ENCODE results near the gene RPF1.
A peak's percentile ranks its signal among the peaks of the same experiment; 100 is the strongest.
"Not testable (repeated sequence)": the region's sequence is repeated elsewhere in the genome, so short reads cannot be mapped to it uniquely, and the experiment has no call there.

RPF1 gene, protein sequence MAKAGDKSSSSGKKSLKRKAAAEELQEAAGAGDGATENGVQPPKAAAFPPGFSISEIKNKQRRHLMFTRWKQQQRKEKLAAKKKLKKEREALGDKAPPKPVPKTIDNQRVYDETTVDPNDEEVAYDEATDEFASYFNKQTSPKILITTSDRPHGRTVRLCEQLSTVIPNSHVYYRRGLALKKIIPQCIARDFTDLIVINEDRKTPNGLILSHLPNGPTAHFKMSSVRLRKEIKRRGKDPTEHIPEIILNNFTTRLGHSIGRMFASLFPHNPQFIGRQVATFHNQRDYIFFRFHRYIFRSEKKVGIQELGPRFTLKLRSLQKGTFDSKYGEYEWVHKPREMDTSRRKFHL

DNA sequence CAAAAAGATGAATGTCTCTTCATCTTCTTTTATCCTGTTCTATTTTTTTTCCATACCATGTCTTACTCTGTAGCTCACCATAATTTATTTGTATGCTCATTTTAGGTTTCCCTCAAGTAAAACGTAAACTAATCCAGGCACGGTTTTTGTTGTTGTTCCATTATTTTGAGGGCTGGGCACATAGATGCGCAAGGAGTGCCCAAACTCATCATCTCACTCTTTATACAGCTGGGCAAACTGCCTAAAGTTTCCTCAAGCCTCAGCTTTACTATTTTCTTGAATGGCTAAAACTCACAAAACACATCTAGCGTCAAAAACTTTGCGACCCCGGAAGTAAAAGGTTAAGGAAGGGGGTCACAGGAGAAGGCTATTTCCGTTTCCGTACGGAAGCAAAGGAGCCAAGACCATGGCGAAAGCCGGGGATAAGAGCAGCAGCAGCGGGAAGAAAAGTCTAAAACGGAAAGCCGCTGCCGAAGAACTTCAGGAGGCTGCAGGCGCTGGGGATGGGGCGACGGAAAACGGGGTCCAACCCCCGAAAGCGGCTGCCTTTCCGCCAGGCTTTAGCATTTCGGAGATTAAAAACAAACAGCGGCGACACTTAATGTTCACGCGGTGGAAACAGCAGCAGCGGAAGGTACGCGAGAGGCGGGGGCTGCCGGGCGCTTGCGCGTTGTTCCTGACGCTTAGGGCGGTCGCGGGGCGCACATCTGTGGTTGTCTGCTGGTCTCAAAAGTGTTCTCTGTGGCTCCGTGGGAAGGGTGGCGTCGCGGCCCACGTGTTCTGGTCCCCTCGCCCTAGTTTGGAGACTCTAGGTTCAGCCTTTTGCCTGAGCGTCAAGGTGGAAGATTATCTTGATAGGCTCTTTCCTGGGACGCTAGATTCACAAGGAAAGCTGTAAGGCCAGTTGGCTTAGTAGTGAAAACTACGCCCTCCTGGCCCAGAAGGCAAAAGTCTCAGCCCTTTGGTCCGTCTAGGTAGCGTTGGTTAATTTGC is at the start of gene RPF1:
TSS of gene RPF1 (plus strand) at position 391 of the 993 bp plus-strand sequence. CDS start at position 407, 16 bp downstream.
- peaks cover 8% of the 10 kb centered on the region for H3K4me1 ChIP-seq
- in situ Hi-C loops (cut with MboI; ENCODE audit: low sequenced_read_pairs) = no loop called here
- H3K4me3 ChIP-seq = peak within 1 kb of the TSS; percentile 80
- H3K36me3 ChIP-seq (replicated peaks) = peaks cover 12% of the 10 kb centered on the region
- peaks cover 6% of the 10 kb centered on the region; the same call in 1 of the 2 replicates for H3K9me3 ChIP-seq
- DNase-seq (ENCODE audit: low spot score in 2 of 2) = peak; percentile 80 to 84
- H3K27me3 ChIP-seq (ENCODE audit: low read depth) = peaks cover 15% of the 10 kb centered on the region

- H3K36me3 ChIP-seq (replicated peaks) = no peaks in the 10 kb centered on the region
- in situ Hi-C loops (cut with MboI; ENCODE audit: low sequenced_read_pairs) = loop anchor here (25.0 kb wide), 4 partner anchors 182 to 518 kb away; no protein-coding TSS in a partner anchor
- H3K4me3 ChIP-seq = no peak overlapping the region
- DNase-seq (ENCODE audit: low spot score in 2 of 2) = no peak
- no peaks in the 10 kb centered on the region; the same call in 1 of the 2 replicates for H3K9me3 ChIP-seq
- H3K4me1 ChIP-seq = no peaks in the 10 kb centered on the region
- H3K27me3 ChIP-seq (ENCODE audit: low read depth) = no peaks in the 10 kb centered on the region
Measured at GRCh38 chr1:84430546-84430945, 48.5 kb upstream of the RPF1 start.

DNA sequence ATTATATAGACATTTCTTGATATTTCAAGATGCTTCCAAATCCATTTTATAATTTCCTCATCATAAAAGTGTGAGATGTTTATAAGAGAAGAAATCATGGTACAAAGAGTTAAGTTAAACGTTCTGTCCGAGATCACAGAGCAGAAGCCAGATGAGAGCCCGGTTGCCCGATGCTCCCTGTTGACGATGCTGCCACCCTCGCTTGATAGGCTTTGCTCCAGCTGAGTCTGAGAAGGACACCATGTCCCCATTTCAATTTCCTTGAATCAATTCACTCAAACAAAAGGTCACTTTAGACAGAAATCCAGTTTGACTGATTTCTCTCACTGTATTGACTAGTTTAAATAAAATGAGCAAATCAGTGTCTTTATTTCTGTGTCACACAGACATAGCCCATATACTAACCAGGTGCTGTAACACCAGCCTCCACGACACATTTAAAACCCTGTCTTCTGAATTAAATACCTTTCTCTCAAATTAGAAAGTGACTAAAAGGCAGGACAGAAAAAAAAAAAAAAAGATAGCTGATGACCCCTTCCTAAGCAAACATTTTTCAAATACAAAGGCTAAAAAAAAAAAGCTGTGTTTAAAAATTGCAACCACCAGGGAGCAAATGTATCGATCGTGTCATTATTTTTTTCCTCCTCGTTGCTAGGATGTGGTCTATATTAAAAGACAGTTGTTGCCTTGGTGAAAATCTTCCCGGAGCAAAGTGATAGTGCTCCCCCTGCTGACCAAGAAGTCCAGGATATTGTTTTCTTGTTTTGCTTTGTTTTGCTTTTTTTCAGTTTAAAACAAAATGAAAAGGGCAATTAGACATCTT is 45.6 kb upstream of the RPF1 start:
- H3K36me3 ChIP-seq (replicated peaks) = no peaks in the 10 kb centered on the region
- DNase-seq (ENCODE audit: low spot score in 2 of 2) = peak; percentile 65 to 73
- H3K4me1 ChIP-seq = peaks cover 10% of the 10 kb centered on the region
- in situ Hi-C loops (cut with MboI; ENCODE audit: low sequenced_read_pairs) = loop anchor here (25.0 kb wide), 4 partner anchors 179 to 521 kb away; no protein-coding TSS in a partner anchor
- H3K9me3 ChIP-seq = no peaks in the 10 kb centered on the region; the same call in 1 of the 2 replicates
- H3K27me3 ChIP-seq (ENCODE audit: low read depth) = no peaks in the 10 kb centered on the region
- 0 out of 2 replicates have a peak overlapping the region, but pooled peaks have one; percentile 7 for H3K4me3 ChIP-seq

DNA sequence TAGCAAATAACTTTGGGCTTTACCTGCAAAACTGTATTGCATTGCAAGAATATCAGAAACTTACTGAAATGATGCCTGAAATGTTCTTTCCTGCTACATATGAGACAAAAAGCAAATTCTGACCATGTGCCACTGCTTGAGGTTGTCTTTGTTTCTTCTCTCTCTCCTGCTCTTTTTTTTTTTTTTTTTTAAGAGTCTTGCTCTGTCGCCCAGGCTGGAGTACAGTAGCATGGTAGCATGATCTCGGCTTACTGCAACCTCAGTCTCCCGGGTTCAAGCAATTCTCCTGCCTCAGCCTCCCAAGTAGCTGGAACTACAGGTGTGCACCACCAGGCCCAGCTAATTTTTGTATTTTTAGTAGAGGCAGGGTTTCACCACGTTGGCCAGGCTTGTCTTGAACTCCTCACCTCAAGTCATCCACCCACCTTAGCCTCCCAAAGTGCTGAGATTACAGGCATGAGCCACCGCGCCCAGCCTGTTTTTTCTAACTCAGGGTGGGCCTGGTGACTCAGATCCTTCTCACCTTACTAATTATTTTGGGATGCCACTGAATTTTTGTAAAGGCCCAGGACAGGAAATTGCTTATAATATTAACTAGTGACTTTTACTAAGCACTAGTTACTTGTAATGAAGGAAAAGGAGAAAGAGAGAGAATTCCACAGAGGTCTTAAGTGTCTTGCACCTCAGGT is 44.8 kb upstream of the RPF1 start:
- in situ Hi-C loops (cut with MboI; ENCODE audit: low sequenced_read_pairs) = loop anchor here (25.0 kb wide), 4 partner anchors 178 to 522 kb away; no protein-coding TSS in a partner anchor
- no peak for DNase-seq (ENCODE audit: low spot score in 2 of 2)
- Histone ChIP-seq H3K4me1 (peaks cover 10% of the 10 kb centered on the region), H3K9me3 (no peaks in the 10 kb centered on the region; the same call in 1 of the 2 replicates), H3K4me3 (no peak overlapping the region), H3K36me3 (replicated peaks) (no peaks in the 10 kb centered on the region), H3K27me3 (ENCODE audit: low read depth) (no peaks in the 10 kb centered on the region)

DNA sequence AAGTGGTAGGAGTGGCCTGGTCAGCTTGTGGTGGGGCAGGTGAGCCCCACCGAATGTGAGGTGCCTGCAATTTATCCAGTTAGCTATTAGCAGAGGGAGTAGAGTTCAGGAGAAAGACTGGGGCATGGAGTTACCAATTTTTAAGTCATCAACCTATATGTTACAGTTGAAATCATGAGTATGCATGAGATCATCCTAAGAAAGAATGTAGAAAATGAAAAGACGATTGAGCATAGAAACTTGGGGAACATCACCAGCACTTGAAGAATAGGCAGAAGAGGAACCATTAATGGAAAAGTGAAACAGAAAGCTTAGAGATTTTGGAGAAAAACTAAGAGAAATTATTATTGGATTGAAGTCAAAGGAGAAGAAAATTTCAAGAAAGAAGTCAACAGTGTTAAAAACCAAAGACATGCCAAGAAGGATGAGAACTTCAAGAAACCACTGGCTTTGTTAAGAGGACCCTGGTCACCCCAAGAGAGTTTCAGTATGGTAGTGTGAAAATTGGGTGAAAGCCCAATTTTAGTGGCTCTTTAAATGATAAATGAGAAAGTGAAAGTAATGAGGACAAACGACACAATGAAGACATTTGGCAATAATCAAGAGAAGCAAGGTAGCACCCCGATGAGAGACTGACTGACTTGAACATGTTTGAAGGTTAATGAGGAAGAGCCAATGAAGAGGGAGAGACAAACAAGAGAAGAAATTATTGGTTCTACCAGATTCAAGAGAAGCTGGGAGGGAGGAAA is 44.1 kb upstream of the RPF1 start:
- Histone ChIP-seq H3K4me1 (peaks cover 10% of the 10 kb centered on the region), H3K36me3 (replicated peaks) (no peaks in the 10 kb centered on the region), H3K9me3 (no peaks in the 10 kb centered on the region; the same call in 1 of the 2 replicates), H3K4me3 (no peak overlapping the region), H3K27me3 (ENCODE audit: low read depth) (no peaks in the 10 kb centered on the region)
- in situ Hi-C loops (cut with MboI; ENCODE audit: low sequenced_read_pairs) = loop anchor here (25.0 kb wide), 4 partner anchors 177 to 523 kb away; no protein-coding TSS in a partner anchor
- no peak for DNase-seq (ENCODE audit: low spot score in 2 of 2)

DNA sequence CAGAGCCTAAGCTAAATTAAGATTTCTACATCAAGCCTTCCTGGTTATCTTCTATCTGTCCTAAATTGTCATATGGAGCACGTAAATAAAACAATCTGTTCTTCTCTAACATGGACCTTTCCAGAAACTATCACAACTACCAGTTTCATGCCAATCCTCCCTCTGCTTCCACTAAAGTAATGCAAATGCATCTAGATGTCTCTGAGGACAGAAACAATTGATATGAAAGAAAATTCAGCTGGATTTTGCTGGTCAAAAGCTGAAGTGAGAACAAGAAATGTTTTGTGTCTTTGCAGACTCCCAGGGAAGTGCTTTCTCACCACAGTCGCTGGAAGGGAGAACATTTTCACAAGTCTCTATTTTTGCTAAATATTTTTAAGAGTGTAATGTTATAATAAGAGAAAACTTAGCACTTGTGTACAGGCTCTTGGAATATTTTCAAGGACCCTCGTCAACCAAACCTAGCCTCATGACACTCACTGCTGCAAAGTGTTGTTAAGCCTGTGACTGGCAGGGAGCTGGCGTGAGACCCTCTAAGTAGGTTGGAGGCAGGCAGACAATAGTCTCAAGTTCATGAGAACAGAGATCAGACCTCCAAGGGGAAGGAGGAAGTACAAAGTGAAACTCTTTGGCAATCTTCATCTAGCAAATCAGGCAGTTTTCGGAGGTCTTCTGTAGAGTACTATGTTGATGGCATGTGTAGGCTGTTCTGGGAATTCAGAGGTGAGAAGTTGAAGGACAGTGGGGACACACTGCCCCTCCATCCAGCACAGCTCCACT is 42.0 kb upstream of the RPF1 start:
- Histone ChIP-seq H3K27me3 (ENCODE audit: low read depth) (no peaks in the 10 kb centered on the region), H3K36me3 (replicated peaks) (no peaks in the 10 kb centered on the region), H3K4me3 (no peak overlapping the region), H3K9me3 (no peaks in the 10 kb centered on the region), H3K4me1 (peaks cover 10% of the 10 kb centered on the region)
- peak in 1 of 2 experiments; percentile 7 for DNase-seq (ENCODE audit: low spot score in 2 of 2)
- in situ Hi-C loops (cut with MboI; ENCODE audit: low sequenced_read_pairs) = loop anchor here (25.0 kb wide), 4 partner anchors 175 to 525 kb away; no protein-coding TSS in a partner anchor

DNA sequence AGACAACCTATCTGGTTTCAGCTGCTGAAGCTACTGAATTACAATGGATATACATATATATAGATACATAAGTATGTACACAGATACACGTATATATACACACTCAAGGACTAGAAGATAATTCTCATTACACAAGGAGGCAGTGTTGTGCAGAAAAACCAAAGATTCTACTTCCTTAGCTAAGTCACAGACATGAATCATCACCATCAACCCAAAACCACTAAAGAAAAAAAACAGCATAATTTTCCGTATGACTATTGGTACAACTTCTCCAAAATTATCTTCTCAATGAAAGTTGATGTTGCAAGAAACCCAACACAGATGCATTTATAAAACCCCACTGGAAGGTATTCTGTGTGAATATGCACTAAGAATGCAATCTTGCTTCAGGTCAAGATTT is 36.8 kb upstream of the RPF1 start:
- H3K36me3 ChIP-seq (replicated peaks) = no peaks in the 10 kb centered on the region
- no peaks in the 10 kb centered on the region for H3K9me3 ChIP-seq
- no peak overlapping the region for H3K4me3 ChIP-seq
- peaks cover 3% of the 10 kb centered on the region; the same call in 1 of the 2 replicates for H3K27me3 ChIP-seq (ENCODE audit: low read depth)
- DNase-seq (ENCODE audit: low spot score in 2 of 2) = peak in 1 of 2 experiments; percentile 19
- 0 out of 2 replicates have a peak, but pooled peaks cover under 1% of the 10 kb centered on the region for H3K4me1 ChIP-seq
- in situ Hi-C loops (cut with MboI; ENCODE audit: low sequenced_read_pairs) = loop anchor here (25.0 kb wide), 4 partner anchors 170 to 530 kb away; no protein-coding TSS in a partner anchor

GRCh38 chr1:84442747-84443646 is 36.1 kb upstream of the RPF1 start:
- DNase-seq (ENCODE audit: low spot score in 2 of 2); H3K27me3 ChIP-seq (ENCODE audit: low read depth); H3K36me3 ChIP-seq (replicated peaks); H3K4me1 ChIP-seq; H3K4me3 ChIP-seq; H3K9me3 ChIP-seq: not testable (repeated sequence)
- in situ Hi-C loops (cut with MboI; ENCODE audit: low sequenced_read_pairs) = loop anchor here (25.0 kb wide), 4 partner anchors 169 to 531 kb away; no protein-coding TSS in a partner anchor

GRCh38 chr1:84448704-84449103 is 30.4 kb upstream of the RPF1 start:
- H3K9me3 ChIP-seq; H3K4me1 ChIP-seq; H3K27me3 ChIP-seq (ENCODE audit: low read depth); H3K36me3 ChIP-seq (replicated peaks); H3K4me3 ChIP-seq; DNase-seq (ENCODE audit: low spot score in 2 of 2): not testable (repeated sequence)
- in situ Hi-C loops (cut with MboI; ENCODE audit: low sequenced_read_pairs) = loop anchor here (25.0 kb wide), 4 partner anchors 164 to 536 kb away; no protein-coding TSS in a partner anchor

DNA sequence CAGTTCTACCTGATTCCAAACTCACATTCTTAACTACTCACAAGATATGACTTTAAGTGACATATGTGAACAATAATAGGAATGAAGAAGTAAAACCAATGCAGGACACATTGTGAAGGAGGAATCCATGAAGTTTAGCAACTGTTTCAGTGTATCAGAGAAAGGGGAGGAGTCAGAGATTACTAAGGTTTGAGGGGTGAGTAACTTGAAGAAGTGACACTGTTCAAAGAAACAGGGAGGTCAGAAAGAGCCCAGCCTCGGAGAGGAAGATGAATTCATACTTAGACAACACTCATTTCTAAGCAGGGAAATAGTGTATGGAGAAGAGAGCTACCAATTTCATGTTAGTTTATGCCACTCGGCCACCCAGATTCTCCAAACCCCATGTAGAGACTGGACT is 28.2 kb upstream of the RPF1 start:
- in situ Hi-C loops (cut with MboI; ENCODE audit: low sequenced_read_pairs) = no loop called here
- Histone ChIP-seq H3K9me3 (no peaks in the 10 kb centered on the region; the same call in 1 of the 2 replicates), H3K4me1 (no peaks in the 10 kb centered on the region), H3K36me3 (replicated peaks) (no peaks in the 10 kb centered on the region), H3K27me3 (ENCODE audit: low read depth) (no peaks in the 10 kb centered on the region), H3K4me3 (no peak overlapping the region)
- DNase-seq (ENCODE audit: low spot score in 2 of 2) = no peak

Data from HAP-1 (cell line).